T-helper 2 cell (primary cell): Measurements from ENCODE around the gene TTC31.

Experiments used
- DNase-seq, 5 experiments: peaks; one replicate each; pipeline versions ENCODE4 v3.0.0 to v3.0.0-alpha.2; 2012 to 2022

The TTC31 gene

DNA sequence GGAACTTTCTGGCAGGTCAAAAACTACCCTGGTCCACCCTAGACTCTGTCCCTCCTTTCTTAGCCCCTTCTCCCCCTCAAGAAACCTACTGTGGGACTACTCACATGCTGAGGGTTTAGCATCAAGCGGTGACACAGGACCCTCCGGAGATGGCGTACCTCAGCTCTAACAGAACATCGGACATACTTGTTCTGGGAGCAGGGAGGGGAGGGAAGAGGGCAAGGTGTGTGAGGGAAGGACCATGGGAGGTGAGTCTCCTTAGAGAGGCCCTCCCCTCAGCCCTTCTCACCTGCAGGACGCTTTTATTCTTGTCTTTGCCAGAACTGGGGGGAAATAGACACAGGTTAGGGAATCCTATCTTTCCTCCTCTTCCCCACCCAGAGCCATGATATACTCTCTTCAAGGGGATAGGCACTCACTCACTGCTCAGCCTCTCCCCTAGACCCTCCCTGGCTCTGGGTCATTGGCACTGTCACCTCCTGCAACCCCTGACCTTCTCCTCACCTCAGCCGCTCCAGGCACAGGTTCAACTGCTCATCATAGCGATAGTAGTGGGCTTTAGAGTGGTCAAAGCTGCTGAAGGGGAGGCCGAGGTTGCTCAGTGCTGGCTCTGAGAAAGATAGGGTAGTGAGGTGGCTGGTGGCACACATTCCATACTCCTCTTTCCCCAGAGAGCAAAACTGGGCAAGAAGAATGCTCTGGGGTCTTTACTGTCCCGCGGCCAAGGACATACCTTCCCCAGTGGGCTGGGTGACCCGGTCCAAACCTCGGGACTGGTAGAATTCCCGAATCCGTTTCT lies 22.8 kb downstream of the TTC31 start:
- DNase-seq: no peak

DNA sequence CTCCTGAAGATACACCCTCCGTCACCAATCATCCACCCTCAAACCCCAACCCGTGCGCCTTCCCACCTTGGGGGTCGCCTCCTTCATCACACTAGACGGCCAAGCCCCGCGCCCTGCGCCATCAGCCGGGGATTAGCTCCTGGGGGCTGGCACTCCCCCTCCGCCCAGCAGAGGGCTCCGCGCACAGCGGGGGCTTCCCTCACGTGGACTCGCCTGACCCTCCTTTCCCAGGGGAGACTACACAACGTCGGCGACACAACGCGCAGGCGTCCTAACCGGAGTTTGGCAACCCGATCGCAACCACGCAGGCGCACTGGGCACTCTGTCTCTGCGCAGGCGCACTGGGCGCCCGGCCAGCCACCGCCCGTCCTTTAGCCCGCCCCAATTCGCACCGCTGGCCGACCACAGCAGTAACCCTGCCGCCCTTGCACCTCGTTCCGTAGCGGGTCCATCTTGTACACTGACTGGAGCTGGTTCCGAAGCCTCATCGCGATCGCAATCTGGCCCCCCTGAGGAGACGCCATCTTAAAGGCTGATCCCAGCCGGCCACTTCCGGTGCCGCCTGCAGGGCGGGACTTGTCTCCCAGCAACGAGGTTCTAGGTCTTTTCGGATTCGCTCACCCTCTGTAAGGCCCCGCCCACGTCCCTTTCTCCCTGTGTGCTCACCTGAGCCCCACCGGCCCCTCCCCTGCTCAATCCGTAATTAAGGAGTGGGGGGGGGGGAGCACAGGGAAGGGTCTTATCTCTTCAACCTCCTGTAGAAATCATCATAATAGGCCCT lies 24.5 kb downstream of the TTC31 start, which contains the start of gene PCGF1:
TSS of gene PCGF1 (minus strand) at position 551 of the 781 bp plus-strand sequence. CDS start at position 524, 27 bp downstream.
- DNase-seq: peak; percentile 93 to 99 (median 97)

DNA sequence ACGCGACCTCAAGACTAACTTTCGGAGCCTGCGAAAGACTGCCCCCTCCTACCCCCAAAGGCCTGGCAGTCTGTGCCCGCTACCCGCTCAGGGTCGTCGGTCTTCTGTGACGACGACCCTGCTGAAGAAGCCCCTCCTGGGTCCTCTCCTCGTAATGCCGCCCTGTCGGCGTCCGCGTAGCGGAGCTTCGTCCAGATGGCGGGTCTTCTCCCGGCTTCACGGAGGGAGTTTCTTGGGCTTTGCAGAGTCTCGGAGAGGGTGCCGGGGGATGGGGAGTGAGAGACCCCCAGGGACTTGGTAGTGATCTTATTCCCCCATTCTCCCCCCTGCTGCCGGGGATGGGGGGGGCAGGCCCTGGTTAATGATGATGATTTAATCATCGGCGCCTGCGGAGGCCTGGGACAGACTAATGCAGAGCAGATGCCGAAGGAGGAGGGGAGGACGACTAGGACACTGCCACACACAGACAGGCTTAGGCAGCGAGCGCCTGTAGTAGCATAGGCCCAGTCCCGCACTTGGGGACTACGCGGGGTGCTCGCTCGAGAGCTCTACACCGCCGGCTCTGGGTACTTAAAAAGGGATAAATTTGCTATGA lies 25.1 kb downstream of the TTC31 start:
- peak in 1 of 5 experiments; percentile 43 for DNase-seq

DNA sequence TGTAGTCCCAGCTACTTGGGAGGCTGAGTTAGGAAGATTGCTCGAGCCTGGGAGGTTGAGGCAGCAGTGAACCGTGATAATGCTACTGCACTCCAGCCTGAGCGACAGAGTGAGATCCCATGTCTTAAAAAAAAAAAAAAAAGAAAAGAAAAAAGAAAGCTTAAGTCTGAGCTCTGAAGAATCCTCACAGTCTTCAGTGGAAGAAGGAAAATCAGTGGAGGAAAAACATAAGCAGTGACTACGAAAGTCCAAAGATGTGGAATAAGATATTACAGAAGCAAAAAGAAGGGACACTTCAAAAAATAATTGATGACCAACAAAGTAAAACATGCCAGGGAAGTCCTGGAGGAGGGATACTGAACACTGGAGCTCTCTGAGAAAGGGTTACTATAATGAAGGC lies 27.4 kb downstream of the TTC31 start:
- DNase-seq: no peak

DNA sequence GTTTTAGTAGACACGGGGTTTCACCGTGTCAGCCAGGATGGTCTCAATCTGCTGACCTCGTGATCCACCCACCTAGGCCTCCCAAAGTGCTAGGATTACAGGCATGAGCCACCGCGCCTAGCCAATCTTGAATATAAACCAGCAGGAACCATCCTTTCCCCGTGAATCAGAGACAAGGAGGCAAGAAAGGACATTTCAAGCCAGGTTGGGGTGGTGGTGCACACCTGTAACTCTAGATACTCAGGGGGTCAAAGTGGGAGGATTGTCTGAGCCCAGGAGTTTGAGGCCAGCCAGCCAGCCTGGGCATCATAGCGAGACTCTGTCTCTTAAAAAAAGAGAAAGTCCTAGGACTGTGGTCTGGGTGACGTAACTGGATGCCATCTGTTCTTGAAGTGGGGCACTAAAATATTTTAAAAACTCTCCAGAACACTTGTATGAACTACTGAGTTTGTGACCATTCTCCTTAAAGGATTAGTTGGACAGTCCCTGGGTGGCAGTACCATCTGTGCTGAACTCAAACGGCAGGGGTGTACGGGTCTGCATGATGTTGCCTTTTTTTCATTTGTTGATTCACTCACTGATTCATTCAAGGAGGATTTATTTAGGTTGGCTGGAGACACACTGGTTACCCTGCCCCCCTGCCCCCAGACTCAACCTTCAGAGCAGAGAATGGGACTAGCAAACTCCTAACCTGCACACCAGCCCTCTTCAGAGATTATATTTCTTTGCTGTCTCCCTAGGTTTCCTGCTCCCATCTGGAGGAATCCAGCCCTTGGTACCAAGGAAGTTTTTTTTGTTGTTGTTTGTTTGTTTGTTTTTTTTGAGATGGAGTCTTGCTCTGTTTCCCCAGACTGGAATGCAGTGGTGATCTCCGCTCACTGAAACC lies 28.5 kb downstream of the TTC31 start:
- DNase-seq: no peak

- DNase-seq: no peak
These were observed 30.1 kb downstream of the TTC31 start for GRCh38 chr2:74512744-74513604.

GRCh38 chr2:74513605-74514367 lies 30.9 kb downstream of the TTC31 start:
- peak in 1 of 5 experiments; percentile 59 for DNase-seq

DNA sequence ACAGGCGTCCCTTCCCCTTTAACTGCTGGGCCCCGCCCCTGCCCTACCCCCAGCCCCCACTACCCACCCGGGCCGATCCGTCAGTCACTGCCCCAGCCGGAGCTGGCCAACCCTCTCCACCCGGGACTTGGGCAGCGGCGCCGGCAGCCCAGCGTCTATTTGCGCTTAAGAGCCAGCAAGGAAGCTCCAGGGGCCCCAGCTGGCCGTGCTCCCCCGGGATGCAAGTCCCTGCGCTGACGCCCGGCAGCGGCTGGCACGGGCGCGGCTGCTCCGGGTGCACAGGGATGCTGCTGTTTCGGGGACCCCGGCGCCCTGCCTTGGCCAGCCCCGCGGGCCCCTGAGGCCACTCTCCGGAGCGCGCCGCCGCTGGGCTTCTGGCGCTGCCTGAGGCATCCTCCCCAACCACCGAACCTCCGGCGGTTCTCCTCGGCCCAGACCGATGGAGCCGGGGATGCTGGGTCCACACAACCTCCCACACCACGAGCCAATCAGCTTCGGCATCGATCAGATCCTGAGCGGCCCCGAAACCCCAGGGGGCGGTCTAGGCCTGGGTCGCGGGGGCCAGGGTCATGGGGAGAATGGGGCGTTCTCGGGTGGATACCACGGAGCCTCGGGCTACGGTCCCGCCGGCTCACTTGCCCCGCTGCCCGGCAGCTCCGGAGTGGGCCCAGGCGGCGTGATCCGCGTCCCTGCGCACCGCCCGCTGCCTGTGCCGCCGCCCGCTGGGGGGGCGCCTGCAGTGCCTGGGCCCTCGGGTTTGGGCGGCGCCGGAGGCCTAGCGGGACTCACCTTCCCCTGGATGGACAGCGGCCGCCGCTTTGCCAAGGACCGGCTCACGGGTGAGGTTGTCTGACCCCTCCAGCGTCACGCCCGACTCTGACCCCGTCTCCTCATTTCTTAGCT lies 31.7 kb downstream of the TTC31 start, which contains the start of gene TLX2:
TSS of gene TLX2 (plus strand) at position 83 of the 903 bp plus-strand sequence. CDS start at position 440, 357 bp downstream.
- peak in 1 of 5 experiments; percentile 29 for DNase-seq

- DNase-seq: peak in 1 of 5 experiments; percentile 26
These were observed 32.5 kb downstream of the TTC31 start for GRCh38 chr2:74515271-74515980.

GRCh38 chr2:74515981-74516633 lies 33.2 kb downstream of the TTC31 start:
- DNase-seq: peak; percentile 44 to 86 (median 68)

- DNase-seq: no peak
These were observed 33.8 kb downstream of the TTC31 start for GRCh38 chr2:74516650-74517049.

DNA sequence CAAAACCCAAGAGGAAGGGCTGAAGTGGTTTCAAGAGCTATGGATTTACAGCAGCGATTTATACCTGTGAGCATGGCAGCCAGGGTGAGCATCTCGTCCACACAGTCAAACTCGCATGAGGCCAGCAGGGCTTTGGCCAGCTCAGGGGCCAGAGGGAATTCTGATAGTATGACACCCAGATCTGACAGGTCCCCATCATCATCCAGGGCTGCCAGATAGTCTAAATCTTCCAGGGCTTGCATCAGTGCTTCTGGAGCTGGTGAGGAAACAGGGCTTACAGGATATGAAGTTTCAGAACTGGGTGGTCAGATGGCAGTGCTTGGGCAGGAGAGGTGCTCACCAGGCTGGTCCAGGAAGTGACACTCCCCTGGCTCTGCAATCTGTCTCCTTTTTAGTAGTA lies 39.6 kb downstream of the TTC31 start:
- no peak for DNase-seq

- DNase-seq: no peak
These were observed 41.1 kb downstream of the TTC31 start for GRCh38 chr2:74524005-74524404.

DNA sequence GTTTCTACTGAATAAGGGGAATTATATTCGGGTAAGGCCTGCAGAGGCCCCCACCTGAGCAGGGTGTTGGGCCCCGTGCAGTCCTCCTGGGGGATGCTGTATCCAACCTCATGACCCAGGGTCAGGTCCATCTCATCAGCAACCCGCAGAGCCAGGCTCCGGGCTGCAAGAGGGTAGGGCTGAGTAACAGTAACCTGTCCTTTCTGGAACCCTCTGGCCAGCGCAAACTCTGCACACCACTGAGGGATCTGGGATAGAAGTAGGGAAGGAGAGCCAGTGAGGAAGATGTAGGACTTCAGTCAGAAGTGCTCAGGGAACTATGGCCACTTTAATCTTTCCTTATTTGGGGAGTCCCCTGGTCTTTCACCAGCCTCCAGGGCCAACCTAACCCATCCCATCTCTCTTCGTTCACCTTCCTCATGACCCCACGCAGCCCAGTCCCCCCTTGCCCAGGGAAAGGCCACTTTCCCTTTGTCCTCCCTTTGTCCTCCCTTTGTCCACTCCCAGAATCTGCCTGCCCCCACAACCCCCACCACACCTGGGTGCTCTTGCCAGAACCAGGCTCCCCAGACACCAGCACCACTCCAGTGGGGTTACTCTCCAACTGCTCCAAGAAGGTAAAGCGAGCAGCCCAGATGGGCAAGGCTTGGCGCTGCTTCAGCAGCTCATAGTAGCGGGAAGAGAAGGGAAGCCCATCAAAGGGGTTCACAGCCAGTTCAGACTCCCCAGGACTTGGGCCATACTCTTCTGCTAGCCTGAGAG lies 42.3 kb downstream of the TTC31 start:
- DNase-seq: no peak

GRCh38 chr2:74525717-74526648 lies 43.1 kb downstream of the TTC31 start, which contains the start of gene DQX1:
TSS of gene DQX1 (minus strand) at chr2:74526231. CDS start at chr2:74525729, 502 bp downstream.
- DNase-seq: peak in 1 of 5 experiments; percentile 58
